ENCODE measurements around the gene SLC15A5. TPM values are rescaled to one million over a fixed set of nuclear protein-coding genes. Genes with fewer than 3 reads are reported as not detected.

SLC15A5 gene
- total and polyA plus RNA-seq, 2 of the 8 experiments (the other 6 are each of a cell fraction or from before 2014, with no cell fraction given): not detected

DNA sequence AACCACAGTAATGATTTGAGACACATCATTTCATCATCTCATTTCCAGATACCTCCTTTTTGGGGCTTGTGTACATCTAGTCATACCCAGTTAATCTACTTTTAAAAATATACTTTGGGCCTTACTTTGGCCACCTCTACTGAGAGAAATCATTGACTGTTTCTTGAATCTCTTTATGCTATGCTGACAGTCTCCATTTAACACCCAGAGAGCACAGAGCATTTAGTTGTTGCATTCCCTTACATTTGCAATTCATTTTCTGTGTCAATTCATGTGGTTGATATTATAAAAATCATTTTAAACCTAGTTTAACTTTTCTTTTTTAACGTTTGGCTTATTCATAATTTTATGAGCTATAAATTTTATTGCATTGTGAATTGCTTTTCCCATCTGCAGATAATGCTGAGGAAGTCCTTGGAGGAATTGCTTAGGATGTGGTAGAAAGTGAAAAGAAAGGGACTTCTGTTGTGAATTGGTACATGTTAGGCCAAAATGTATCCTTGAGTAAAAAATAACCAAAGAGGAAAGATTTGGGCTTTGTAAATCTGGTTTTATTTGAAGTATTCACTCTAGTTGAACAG, 17.0 kb upstream of the SLC15A5 start (continued):
- TF ChIP-seq EGR1 (IDR thresholded peaks at IDR 0.05; ENCODE audit: borderline replicate concordance, low read depth, low read length) (no peak), HDAC2 (IDR thresholded peaks at IDR 0.05; ENCODE audit: borderline replicate concordance in 1 of 2, low read depth in 2 of 2, low read length in 2 of 2) (no peak)

All from H1 (cell line).